HG03378 (cell line): ENCODE results near the gene DNM2.
"Not testable (repeated sequence)": the region's sequence is repeated elsewhere in the genome, so short reads cannot be mapped to it uniquely, and the experiment has no call there.

Experiments used
- ATAC-seq: cut with Tn5 transposase; IDR thresholded peaks from one replicate; pipeline ENCODE4 v1.9.1; 2021; ENCODE audit warnings: mild to moderate bottlenecking, moderate library complexity; ENCODE audit not compliant: unreplicated experiment

Gene DNM2

DNA sequence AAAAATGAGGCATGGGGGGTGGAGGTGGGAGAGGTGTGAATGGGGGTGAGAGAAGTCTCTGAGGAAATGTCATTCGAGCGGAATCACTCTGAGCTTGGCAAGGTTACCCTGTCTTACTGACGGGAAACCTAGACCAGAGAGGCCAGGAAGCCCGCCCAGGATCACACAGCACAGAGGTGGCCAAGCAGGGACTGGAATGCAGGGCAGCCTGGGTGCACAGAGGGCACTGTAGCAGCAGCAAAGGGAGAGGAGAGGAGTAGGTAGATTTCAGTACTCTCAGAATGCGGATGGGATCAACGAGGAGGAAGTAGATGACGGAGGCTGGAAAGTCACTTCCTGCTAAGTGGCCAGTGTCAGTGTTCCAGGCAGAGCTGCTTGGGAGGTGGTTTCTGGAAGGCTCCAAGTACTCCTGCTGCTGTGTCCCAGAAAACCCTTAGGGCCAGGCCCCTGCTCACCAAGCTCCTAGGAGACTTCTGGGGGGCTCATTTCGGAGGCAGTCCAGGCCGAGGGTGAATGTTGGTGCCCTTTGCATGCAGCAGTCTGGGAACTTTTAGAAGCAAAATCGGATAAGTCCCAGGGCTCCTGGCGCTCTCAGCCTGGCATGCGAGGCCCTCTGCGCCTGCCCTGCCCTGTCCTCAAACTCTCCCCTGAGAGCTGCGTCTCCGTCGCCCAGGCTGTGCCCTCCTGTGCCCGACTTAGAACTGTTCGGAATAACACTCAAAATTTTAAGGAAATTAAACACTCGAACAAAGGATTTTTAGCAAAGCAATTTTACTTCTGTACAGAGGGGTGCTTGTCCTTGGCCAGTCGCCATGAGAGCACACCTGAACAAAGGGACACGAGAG is 33.5 kb downstream of the DNM2 start:
- ATAC-seq: no peak

DNA sequence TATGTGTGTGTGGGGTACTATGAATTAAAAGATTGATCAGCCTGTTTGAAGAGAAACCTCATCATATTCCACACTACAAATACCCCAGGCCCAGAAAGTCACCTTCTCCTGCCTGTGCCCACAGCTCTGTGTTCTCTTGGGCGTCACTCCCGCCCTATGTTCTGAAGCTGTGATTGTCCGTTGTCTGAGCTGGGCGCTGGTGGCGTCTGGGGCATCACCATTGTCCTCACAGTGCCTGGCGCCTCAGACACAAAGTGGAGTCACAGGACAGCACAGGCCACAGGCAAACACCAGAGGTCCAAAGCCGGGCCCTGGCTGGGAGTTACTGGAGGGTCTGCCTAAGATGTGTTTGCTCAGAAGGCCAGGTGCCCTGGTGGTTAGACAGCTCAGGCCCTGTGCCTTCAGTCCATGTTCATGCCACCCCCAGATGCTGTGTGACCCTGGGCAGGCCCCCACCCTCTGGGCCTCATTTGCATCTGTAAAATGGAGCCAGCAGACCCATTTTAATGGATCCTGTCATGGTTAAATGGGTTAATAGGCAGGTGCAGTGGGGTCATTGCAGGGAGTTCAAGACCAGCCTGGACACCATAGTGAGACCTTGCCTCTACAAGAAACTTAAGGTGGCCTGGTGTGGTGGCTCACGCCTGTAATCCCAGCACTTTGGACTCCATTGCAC is 34.5 kb downstream of the DNM2 start:
- ATAC-seq: no peak

- no peak for ATAC-seq
Observed at GRCh38 chr19:10752913-10753704, 35.2 kb downstream of the DNM2 start.

DNA sequence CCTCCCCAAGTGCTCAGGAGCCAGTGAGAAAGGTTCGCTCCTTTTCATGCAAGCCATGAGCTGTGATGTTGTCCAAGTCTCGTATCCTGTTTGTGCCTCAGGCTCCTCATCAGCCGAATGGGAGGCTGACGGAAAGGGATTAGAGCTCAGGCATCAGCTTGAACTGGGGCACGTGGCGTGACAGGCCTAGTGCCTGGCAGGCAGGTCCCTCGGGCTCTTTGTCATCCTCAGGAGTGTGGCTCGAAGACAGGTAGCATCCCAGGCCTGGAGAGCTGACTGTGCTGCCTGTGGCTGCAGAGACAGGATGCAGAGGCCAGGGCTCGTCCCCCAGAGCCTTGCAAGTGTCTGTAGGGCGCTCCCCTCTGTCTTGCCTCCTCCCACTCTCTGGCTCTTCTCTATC is 38.5 kb downstream of the DNM2 start:
- no peak for ATAC-seq

DNA sequence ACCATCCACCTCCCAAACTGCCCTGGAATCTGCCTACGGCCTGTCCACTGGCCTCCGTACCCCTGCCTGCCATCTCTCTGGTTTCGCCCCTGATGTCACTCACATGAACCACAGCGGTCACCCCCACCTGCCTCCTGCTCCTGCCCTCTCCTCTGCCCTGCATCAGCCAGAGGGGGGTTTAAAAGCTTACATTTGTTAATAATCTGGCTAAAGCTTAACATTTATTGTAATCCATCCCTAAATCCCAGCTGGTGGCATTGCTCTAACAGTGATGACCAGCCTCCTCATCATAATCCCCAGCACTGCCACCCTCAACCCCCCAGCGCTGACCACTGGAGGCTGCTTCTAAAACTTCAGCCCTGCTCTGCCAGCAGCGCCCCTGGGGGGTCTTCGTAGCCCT is 38.9 kb downstream of the DNM2 start:
- no peak for ATAC-seq

GRCh38 chr19:10758050-10758449 is 40.2 kb downstream of the DNM2 start:
- not testable (repeated sequence) for ATAC-seq

- ATAC-seq: no peak
Observed at GRCh38 chr19:10758978-10759377, 41.1 kb downstream of the DNM2 start.

GRCh38 chr19:10760273-10760944 is 42.5 kb downstream of the DNM2 start:
- ATAC-seq: no peak

- ATAC-seq: no peak
Observed at GRCh38 chr19:10761443-10762250, 43.8 kb downstream of the DNM2 start.

- ATAC-seq: no peak
Observed at GRCh38 chr19:10762656-10763055, 44.8 kb downstream of the DNM2 start.

- ATAC-seq: no peak
Observed at GRCh38 chr19:10763411-10763810, 45.5 kb downstream of the DNM2 start.

DNA sequence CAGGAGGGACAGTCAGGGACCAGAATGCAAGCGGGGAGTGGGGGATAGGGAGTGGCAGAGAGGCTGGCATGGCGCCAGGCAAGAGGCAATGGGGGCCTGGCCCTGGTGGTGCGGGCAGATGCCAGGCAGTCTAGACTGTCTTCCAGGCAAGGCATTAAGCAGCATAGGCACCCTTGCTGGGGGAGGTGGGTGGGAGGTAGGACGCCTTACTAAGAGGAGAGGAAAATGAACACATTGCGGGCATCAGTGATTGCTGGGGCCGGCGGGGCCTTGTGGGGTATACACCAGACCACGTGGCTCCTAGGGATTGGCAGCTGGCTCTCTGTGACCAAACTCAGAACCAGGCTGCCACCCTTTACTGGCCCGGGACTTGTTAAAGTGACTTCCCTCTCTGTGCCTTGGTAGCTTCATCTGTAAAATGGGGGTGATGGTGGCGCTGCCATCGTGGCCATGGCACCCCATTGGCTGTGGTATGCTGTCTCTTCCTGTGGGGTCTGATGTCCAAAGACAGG is 46.0 kb downstream of the DNM2 start:
- ATAC-seq: no peak

- no peak for ATAC-seq
Observed at GRCh38 chr19:10764340-10764894, 46.5 kb downstream of the DNM2 start.

DNA sequence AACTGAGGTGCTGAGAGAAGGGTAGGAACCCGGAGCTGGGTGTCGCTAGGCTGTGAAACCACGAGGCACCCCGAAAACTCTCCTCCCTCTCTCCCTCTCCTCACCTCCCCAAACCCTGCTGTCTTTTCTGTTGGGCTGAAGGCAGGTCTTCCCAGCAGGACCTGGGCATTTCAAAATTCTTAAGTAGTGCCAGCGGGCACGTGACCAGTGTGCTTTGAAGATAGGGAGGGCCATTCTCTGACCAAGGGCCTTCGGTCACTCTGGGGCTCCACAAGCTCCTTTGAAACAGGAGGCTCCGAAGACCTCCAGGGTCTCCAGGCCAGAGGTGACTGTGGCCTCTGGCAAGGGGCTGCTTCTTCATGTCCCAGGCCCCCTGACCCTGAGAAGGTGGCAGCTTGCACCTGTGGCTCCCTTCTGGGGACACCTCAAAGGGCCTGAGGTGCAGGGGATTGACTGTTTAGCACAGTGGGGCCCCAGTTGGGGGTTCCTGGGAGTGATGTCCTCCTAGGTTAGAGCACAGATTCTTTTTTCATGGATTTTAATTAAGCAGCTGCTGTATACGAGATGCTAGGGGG is 48.3 kb downstream of the DNM2 start:
- ATAC-seq: no peak

DNA sequence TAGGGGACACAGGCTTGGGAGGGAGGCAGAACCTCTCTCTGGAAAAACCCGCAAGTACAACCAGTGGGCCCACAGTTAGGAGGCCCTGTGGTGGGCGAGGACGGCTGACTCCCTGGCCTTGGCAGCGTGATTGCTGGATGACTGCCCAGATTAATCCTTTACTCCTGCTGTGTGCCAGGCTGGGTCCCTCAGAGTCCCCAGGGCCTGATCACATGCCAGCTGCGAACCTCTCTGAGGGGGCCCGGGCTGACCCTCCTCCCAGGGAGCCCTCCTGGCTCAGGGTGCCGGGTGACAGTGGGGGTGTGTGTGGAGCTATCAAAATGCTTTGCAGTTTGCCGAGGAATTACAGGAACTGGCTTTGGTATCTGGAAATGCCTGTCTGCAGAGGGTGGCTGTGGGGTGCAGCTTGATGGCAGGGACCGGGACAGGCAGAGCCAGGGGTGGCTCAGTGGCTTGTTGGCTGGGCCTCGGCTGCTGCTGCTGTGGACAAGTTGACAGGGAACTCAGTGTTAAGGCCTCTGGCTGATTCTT is 48.9 kb downstream of the DNM2 start:
- no peak for ATAC-seq

- ATAC-seq: no peak
Observed at GRCh38 chr19:10767726-10768125, 49.8 kb downstream of the DNM2 start.

DNA sequence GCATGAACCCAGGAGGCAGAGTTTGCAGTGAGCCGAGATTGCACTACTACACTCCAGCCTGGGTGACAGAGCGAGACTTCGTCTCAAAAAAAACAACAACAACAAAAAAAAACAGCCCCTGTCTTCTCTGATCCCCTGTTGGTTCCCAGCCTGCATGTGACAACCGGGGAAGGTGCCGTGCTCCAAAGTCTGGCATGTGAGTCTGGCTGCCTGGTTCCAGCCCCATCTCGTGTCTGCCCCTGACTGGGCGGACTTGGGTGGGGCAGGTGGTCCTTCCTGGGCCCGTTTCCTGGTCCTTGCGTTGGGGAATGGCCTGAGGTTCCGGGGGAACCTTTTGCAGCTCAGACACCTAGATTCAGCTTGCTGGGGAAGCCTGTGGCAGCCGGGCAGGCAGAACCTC is 50.5 kb downstream of the DNM2 start:
- no peak for ATAC-seq

DNA sequence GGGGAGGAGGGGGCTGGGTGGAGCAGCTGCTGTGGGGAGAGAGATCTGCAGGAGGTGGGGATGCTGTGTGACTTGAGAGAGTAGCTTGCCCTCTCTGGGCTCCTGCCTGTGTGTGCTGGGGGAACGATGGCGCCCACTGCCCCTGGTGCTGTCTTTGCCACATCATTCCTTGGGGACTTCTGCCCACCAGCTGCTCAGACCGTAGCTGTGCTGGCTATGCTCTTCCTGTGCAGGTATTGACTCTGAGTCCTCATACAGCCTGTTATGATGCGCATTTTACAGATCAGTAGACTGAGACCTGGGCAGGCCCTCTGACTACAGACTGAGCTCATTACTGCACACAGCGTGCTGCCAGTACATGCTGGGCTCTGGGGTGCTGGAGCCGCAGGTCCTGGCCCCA is 51.1 kb downstream of the DNM2 start:
- no peak for ATAC-seq
